Epithelial cell of esophagus (primary cell): ENCODE results near the gene ZEB1.

ENCODE experiments used
- DNase-seq: peaks from one replicate; pipeline ENCODE4 v3.0.0; 2010; ENCODE audit warnings: low read depth
- H3K4me3 ChIP-seq: 2 replicates; pipeline ENCODE4 v1.5.1; 2011; ENCODE audit warnings: mild to moderate bottlenecking, low read length, control low read depth
- CTCF ChIP-seq: IDR thresholded peaks from 2 replicates; pipeline ENCODE4 v1.5.1; 2011; ENCODE audit warnings: low read depth, mild to moderate bottlenecking, low read length, control low read depth, inconsistent platforms; ENCODE audit not compliant: insufficient read depth; ENCODE audit errors: missing control alignments

ZEB1 gene

GRCh38 chr10:31431021-31431420, 112.0 kb downstream of the ZEB1 start:
- no peak for TF ChIP-seq CTCF
- no peak overlapping the region for H3K4me3 ChIP-seq
- DNase-seq, result no peak

GRCh38 chr10:31437959-31438358, 118.9 kb downstream of the ZEB1 start:
- DNase-seq, result no peak
- no peak for TF ChIP-seq CTCF
- no peak overlapping the region for H3K4me3 ChIP-seq

GRCh38 chr10:31451766-31452165, 132.8 kb downstream of the ZEB1 start:
- H3K4me3 ChIP-seq, result no peak overlapping the region
- no peak for TF ChIP-seq CTCF
- DNase-seq, result no peak

- TF ChIP-seq CTCF, result no peak
- DNase-seq, result no peak
- H3K4me3 ChIP-seq, result no peak overlapping the region
Observed at GRCh38 chr10:31456468-31456867, 137.5 kb downstream of the ZEB1 start.

- DNase-seq, result no peak
- no peak for TF ChIP-seq CTCF
- no peak overlapping the region for H3K4me3 ChIP-seq
Observed at GRCh38 chr10:31457858-31458257, 138.8 kb downstream of the ZEB1 start.

- no peak overlapping the region for H3K4me3 ChIP-seq
- DNase-seq, result no peak
- no peak for TF ChIP-seq CTCF
Observed at GRCh38 chr10:31458974-31459373, 140.0 kb downstream of the ZEB1 start.

- DNase-seq, result no peak
- TF ChIP-seq CTCF, result no peak
- H3K4me3 ChIP-seq, result no peak overlapping the region
Observed at GRCh38 chr10:31460242-31460641, 141.2 kb downstream of the ZEB1 start.
